Measurements from ENCODE around the gene CCDC187. TPM values are rescaled to one million over a fixed set of nuclear protein-coding genes. Genes with fewer than 3 reads are reported as not detected.

CCDC187 gene
- total and polyA plus RNA-seq, 2 of the 13 experiments (the other 11 are each of a cell fraction or from before 2014, with no cell fraction given) = 0.03 to 0.13 TPM

GRCh38 chr9:136345281-136346156, 41.6 kb upstream of the CCDC187 start (continued):
- TF ChIP-seq, protein P1, sequence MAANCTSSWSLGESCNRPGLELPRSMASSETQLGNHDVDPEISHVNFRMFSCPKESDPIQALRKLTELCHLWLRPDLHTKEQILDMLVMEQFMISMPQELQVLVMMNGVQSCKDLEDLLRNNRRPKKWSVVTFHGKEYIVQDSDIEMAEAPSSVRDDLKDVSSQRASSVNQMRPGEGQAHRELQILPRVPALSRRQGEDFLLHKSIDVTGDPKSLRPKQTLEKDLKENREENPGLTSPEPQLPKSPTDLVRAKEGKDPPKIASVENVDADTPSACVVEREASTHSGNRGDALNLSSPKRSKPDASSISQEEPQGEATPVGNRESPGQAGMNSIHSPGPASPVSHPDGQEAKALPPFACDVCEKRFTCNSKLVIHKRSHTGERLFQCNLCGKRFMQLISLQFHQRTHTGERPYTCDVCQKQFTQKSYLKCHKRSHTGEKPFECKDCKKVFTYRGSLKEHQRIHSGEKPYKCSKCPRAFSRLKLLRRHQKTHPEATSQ (CRISPR knock-in tag; IDR thresholded peaks at IDR 0.05; ENCODE audit: borderline replicate concordance) = no peak
- TF ChIP-seq POLR2G (IDR thresholded peaks at IDR 0.05; ENCODE audit: low read depth, low read length) = peak; percentile 54
- TF ChIP-seq PRDM4 (CRISPR knock-in tag; IDR thresholded peaks at IDR 0.05; ENCODE audit: borderline replicate concordance) = 0 out of 2 replicates have a peak, but pooled peaks have one; percentile 8
- peak; percentile 34; the same call in 1 of the 2 replicates for TF ChIP-seq YEATS4 (CRISPR knock-in tag; IDR thresholded peaks at IDR 0.05; ENCODE audit: borderline replicate concordance)
- no peak for TF ChIP-seq ISL2 (CRISPR knock-in tag; IDR thresholded peaks at IDR 0.05)
- peak; percentile 63 for TF ChIP-seq AGO2 (optimal IDR thresholded peaks at IDR 0.05; ENCODE audit: low read depth, low read length)
- peak; percentile 24; the same call in 1 of the 2 replicates for TF ChIP-seq ESRRA (CRISPR knock-in tag; IDR thresholded peaks at IDR 0.05; ENCODE audit: low read depth)
- peak; percentile 71 for TF ChIP-seq HDAC1 (CRISPR knock-in tag; IDR thresholded peaks at IDR 0.05)
- TF ChIP-seq ZKSCAN1 (IDR thresholded peaks at IDR 0.05; ENCODE audit: low read length) = no peak
- TF ChIP-seq AHDC1 (CRISPR knock-in tag; IDR thresholded peaks at IDR 0.05; ENCODE audit: borderline replicate concordance) = no peak
- TF ChIP-seq ZKSCAN5 (CRISPR knock-in tag; IDR thresholded peaks at IDR 0.05) = no peak
- TF ChIP-seq MYPOP (CRISPR knock-in tag; IDR thresholded peaks at IDR 0.05) = 0 out of 2 replicates have a peak, but pooled peaks have one; percentile 72
- no peak for TF ChIP-seq ZNF567 (CRISPR knock-in tag; IDR thresholded peaks at IDR 0.05; ENCODE audit: borderline replicate concordance)
- TF ChIP-seq, protein P2, sequence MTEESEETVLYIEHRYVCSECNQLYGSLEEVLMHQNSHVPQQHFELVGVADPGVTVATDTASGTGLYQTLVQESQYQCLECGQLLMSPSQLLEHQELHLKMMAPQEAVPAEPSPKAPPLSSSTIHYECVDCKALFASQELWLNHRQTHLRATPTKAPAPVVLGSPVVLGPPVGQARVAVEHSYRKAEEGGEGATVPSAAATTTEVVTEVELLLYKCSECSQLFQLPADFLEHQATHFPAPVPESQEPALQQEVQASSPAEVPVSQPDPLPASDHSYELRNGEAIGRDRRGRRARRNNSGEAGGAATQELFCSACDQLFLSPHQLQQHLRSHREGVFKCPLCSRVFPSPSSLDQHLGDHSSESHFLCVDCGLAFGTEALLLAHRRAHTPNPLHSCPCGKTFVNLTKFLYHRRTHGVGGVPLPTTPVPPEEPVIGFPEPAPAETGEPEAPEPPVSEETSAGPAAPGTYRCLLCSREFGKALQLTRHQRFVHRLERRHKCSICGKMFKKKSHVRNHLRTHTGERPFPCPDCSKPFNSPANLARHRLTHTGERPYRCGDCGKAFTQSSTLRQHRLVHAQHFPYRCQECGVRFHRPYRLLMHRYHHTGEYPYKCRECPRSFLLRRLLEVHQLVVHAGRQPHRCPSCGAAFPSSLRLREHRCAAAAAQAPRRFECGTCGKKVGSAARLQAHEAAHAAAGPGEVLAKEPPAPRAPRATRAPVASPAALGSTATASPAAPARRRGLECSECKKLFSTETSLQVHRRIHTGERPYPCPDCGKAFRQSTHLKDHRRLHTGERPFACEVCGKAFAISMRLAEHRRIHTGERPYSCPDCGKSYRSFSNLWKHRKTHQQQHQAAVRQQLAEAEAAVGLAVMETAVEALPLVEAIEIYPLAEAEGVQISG (CRISPR knock-in tag; IDR thresholded peaks at IDR 0.05) = peak; percentile 45
